GM12891 (cell line): ENCODE data around the gene TCFL5.

Experiments
- POLR2A ChIP-seq: IDR thresholded peaks from 2 replicates; pipeline ENCODE4 v1.6.1; 2011; ENCODE audit warnings: low read depth, low read length, control low read depth
- POLR2AphosphoS5 ChIP-seq: IDR thresholded peaks from 2 replicates; pipeline ENCODE4 v1.6.1; 2011; ENCODE audit warnings: low read depth, low read length, control low read depth
- TAF1 ChIP-seq: IDR thresholded peaks from 2 replicates; pipeline ENCODE4 v1.6.1; 2011; ENCODE audit warnings: low read depth, low read length, control low read depth

- TF ChIP-seq POLR2AphosphoS5 (no peak), POLR2A (no peak), TAF1 (no peak)
These were observed 49.3 kb downstream of the TCFL5 start for GRCh38 chr20:62812181-62812906.
